ENCODE results near the gene SLC35F4.

SLC35F4 gene

DNA sequence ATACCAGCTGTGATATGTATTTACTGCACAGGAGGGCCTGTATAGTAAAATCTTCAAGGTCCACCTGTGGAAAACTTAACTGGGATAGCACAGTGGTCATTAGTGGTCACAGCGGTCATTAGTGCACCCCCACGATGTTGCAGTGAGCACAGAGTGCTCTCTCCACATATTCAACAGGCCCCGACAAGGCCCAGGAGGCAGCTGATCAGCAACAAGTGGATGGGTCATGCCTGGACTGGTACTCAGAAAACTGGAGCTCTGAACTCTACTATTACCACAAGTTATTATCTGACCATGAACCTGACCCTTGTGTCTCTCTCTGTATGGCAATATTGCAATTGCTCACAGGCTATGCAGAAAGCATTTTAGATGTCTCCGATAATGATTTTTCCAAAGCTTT, 129.5 kb downstream of the SLC35F4 start:
- TF ChIP-seq SIN3A (IDR thresholded peaks at IDR 0.05; ENCODE audit: borderline replicate concordance, insufficient read depth, low read length), result no peak
- no peak for TF ChIP-seq FOXP2 (optimal IDR thresholded peaks at IDR 0.05; ENCODE audit: borderline replicate concordance, extremely low read depth, extremely low read length, insufficient read depth)
- no peak for TF ChIP-seq POLR2AphosphoS5 (IDR thresholded peaks at IDR 0.05; ENCODE audit: low read depth, low read length)
- no peak for TF ChIP-seq TAF1 (IDR thresholded peaks at IDR 0.05; ENCODE audit: borderline replicate concordance, insufficient read depth, low read length)
- TF ChIP-seq, protein P1, sequence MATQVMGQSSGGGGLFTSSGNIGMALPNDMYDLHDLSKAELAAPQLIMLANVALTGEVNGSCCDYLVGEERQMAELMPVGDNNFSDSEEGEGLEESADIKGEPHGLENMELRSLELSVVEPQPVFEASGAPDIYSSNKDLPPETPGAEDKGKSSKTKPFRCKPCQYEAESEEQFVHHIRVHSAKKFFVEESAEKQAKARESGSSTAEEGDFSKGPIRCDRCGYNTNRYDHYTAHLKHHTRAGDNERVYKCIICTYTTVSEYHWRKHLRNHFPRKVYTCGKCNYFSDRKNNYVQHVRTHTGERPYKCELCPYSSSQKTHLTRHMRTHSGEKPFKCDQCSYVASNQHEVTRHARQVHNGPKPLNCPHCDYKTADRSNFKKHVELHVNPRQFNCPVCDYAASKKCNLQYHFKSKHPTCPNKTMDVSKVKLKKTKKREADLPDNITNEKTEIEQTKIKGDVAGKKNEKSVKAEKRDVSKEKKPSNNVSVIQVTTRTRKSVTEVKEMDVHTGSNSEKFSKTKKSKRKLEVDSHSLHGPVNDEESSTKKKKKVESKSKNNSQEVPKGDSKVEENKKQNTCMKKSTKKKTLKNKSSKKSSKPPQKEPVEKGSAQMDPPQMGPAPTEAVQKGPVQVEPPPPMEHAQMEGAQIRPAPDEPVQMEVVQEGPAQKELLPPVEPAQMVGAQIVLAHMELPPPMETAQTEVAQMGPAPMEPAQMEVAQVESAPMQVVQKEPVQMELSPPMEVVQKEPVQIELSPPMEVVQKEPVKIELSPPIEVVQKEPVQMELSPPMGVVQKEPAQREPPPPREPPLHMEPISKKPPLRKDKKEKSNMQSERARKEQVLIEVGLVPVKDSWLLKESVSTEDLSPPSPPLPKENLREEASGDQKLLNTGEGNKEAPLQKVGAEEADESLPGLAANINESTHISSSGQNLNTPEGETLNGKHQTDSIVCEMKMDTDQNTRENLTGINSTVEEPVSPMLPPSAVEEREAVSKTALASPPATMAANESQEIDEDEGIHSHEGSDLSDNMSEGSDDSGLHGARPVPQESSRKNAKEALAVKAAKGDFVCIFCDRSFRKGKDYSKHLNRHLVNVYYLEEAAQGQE (IDR thresholded peaks at IDR 0.05; ENCODE audit: insufficient read depth in 1 of 2, low read depth in 2 of 2, low read length in 2 of 2), result no peak

DNA sequence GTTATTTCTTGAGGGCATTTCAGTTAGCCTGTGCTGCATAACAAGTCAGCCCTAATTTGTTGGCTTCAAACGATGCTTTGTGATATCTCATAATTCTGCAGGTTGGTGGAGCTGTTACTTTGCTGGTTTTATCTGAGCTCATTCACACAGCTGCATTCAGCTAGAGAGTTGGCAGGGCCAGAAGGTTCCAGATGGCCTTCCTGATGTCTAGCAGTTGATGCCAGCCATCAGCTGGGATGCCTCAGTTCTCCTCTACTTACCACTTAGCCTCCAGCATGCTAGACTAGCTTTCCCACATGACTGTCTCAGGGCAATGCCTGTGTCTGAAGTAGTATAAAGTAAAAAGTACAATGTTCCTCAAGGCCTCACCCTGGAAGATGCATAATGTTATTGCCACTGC, 130.6 kb downstream of the SLC35F4 start:
- TF ChIP-seq SIN3A (IDR thresholded peaks at IDR 0.05; ENCODE audit: borderline replicate concordance, insufficient read depth, low read length) (no peak), POLR2AphosphoS5 (IDR thresholded peaks at IDR 0.05; ENCODE audit: low read depth, low read length) (no peak), TAF1 (IDR thresholded peaks at IDR 0.05; ENCODE audit: borderline replicate concordance, insufficient read depth, low read length) (no peak), FOXP2 (optimal IDR thresholded peaks at IDR 0.05; ENCODE audit: borderline replicate concordance, extremely low read depth, extremely low read length, insufficient read depth) (no peak)
- TF ChIP-seq, protein P1 (IDR thresholded peaks at IDR 0.05; ENCODE audit: insufficient read depth in 1 of 2, low read depth in 2 of 2, low read length in 2 of 2), result no peak

DNA sequence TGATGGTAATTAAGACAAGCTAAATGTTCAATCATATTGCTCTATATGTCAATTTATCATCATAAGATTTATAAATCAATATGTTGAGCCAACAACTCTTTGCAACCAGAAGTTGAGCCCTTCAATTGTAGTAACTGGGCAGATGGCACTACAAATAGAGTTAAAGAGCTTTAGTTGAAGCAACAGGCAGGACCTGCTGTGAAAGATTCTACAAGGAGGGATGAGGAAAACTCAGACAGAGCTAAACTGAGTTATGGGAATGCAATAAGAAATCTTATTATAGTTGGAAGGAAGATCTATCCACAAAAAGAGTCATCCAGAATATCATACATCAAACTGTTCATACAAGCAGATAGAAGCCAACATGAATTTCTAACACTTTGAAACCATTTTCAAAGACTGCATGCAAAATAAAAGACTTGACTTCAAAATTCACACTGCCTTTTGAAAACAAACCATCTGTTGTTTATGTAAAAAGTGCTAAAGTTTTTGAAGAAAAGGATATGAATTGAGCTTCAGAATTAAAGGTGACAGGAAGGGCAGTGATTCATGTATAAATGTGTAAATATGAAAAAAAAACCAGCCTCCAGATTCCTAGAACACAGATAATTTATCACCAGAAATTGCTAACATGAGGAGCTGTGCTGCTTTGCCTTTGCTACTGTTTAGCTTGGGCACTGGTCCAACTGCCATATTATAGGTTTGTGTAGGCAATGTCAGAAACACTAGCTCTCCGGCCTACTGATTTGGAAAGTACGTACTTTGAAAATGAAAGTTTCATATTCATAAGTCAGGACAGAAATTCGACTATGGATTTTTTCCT, 133.2 kb downstream of the SLC35F4 start:
- TF ChIP-seq FOXP2 (optimal IDR thresholded peaks at IDR 0.05; ENCODE audit: borderline replicate concordance, extremely low read depth, extremely low read length, insufficient read depth) (no peak), TAF1 (IDR thresholded peaks at IDR 0.05; ENCODE audit: borderline replicate concordance, insufficient read depth, low read length) (no peak), POLR2AphosphoS5 (IDR thresholded peaks at IDR 0.05; ENCODE audit: low read depth, low read length) (no peak), SIN3A (IDR thresholded peaks at IDR 0.05; ENCODE audit: borderline replicate concordance, insufficient read depth, low read length) (no peak)
- TF ChIP-seq, protein P1 (IDR thresholded peaks at IDR 0.05; ENCODE audit: insufficient read depth in 1 of 2, low read depth in 2 of 2, low read length in 2 of 2), result no peak

DNA sequence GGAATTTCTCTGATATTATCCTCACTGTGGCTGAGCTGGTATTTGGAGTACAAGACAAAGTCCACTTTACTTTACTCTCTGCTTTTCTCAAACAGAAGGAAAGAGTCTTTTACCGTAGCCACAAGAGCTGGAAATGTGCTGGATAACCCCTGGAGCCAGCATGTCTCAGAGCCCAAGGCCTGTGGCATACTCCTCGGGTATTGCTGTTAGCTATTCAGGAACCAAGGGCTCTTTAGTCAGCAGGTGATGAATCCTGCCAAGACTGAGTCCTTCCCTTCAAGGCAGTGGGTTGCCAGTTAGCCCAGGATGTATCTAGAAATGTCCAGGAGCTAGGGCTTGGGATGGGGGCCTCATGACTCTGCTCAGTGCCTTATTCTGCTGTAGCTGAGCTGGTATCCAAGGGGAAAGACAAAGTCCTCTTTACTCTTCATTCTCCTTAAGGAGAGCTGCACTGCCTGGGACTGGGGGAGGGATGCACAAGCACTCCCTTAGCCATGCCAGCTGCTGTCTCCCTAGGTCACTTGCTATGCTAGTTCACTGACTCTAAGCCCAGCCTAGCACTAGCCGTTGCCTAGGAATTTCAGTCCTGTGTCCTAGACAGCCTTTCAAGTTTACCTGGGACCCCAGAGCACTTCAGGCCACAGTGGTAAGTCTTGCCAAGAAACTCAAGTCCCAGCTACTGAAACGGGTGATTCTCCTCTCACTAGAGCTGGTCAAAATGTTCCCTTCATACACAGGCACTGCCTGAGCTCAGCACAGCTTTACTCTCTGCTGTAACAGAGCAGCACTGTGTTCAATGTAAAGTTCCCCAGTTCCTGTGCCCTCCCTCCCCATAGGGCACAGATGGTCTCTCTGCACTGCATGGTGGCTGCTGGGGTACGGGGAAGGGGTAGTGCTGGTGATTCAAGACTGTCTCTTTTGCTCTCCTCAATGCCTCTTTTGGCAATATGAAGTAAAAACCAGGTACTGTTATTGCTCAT, 136.4 kb downstream of the SLC35F4 start:
- TF ChIP-seq TAF1 (IDR thresholded peaks at IDR 0.05; ENCODE audit: borderline replicate concordance, insufficient read depth, low read length) (no peak), POLR2AphosphoS5 (IDR thresholded peaks at IDR 0.05; ENCODE audit: low read depth, low read length) (no peak), SIN3A (IDR thresholded peaks at IDR 0.05; ENCODE audit: borderline replicate concordance, insufficient read depth, low read length) (no peak), FOXP2 (optimal IDR thresholded peaks at IDR 0.05; ENCODE audit: borderline replicate concordance, extremely low read depth, extremely low read length, insufficient read depth) (no peak)
- TF ChIP-seq, protein P1 (IDR thresholded peaks at IDR 0.05; ENCODE audit: insufficient read depth in 1 of 2, low read depth in 2 of 2, low read length in 2 of 2), result no peak

Measured in PFSK-1 (cell line).